OCI-LY3 (cell line): Measurements from ENCODE around the gene CCDC85A.

Experiments used
- H2AFZ ChIP-seq: fragments of 200-600, 300-600 bp; shearing (Covaris generic); 2 replicates; pipeline ENCODE4 v1.6.0; 2014; ENCODE audit warnings: antibody characterized with exemption, low read depth, low read length
- H3K27ac ChIP-seq: fragments of 200-600, 300-600 bp; sonication (generic); 2 replicates; pipeline ENCODE4 v1.5.1; 2014; ENCODE audit warnings: mild to moderate bottlenecking, low read length, moderate library complexity, mixed read lengths
- H3K27me3 ChIP-seq: fragments of 200-600, 300-600 bp; sonication (generic); 2 replicates; pipeline ENCODE4 v1.6.1; 2014; ENCODE audit warnings: low read depth, low read length, mixed read lengths
- H3K36me3 ChIP-seq: fragments of 200-600, 300-600 bp; sonication (generic); replicated peaks from 2 replicates; pipeline ENCODE3; 2014; ENCODE audit warnings: low read depth, low read length, mixed read lengths
- H3K4me1 ChIP-seq: fragments of 300-600, 200-600 bp; sonication (generic); 2 replicates; pipeline ENCODE4 v1.6.1; 2014; ENCODE audit warnings: low read length, mixed read lengths
- H3K4me2 ChIP-seq: fragments of 200-600, 300-600 bp; sonication (generic); 2 replicates; pipeline ENCODE4 v1.6.1; 2014; ENCODE audit warnings: low read length, mixed read lengths
- H3K4me3 ChIP-seq: fragments of 300-600, 200-600 bp; sonication (generic); 2 replicates; pipeline ENCODE4 v1.5.1; 2014; ENCODE audit warnings: antibody characterized with exemption, mild to moderate bottlenecking, low read length, moderate library complexity
- H3K79me2 ChIP-seq: fragments of 300-600, 200-600 bp; shearing (Covaris generic); 2 replicates; pipeline ENCODE4 v1.6.1; 2014; ENCODE audit warnings: mild to moderate bottlenecking, low read length, mixed read lengths
- H3K9ac ChIP-seq: fragments of 300-600, 200-600 bp; shearing (Covaris generic); 2 replicates; pipeline ENCODE4 v1.6.0; 2014; ENCODE audit warnings: mild to moderate bottlenecking, low read length, moderate library complexity
- H3K9me3 ChIP-seq: fragments of 200-600, 300-600 bp; shearing (Covaris generic); 2 replicates; pipeline ENCODE4 v1.6.1; 2014; ENCODE audit warnings: low read length, mixed read lengths; ENCODE audit not compliant: insufficient read depth
- H4K20me1 ChIP-seq: fragments of 200-600, 300-600 bp; sonication (generic); 2 replicates; pipeline ENCODE4 v1.6.1; 2016; ENCODE audit warnings: low read length, mixed read lengths; ENCODE audit not compliant: insufficient read depth
- CTCF ChIP-seq: fragments of 200-600, 300-600 bp; sonication (generic); IDR thresholded peaks from 2 replicates; pipeline ENCODE4 v1.5.1; 2014; ENCODE audit warnings: antibody characterized with exemption, low read length, low read depth
- EZH2phosphoT487 ChIP-seq: fragments of 200-600 bp; shearing (Covaris generic); IDR thresholded peaks from 2 replicates; pipeline ENCODE4 v1.6.1; 2018; ENCODE audit warnings: antibody characterized with exemption, mixed run types, low read depth

Gene CCDC85A

GRCh38 chr2:56179931-56180330 lies 3.9 kb upstream of the CCDC85A start:
- Histone ChIP-seq H2AFZ (peak overlapping the region; percentile 44; the same call in 1 of the 2 replicates), H3K27me3 (no peaks in the 10 kb centered on the region), H3K4me2 (no peak overlapping the region), H4K20me1 (no peaks in the 10 kb centered on the region), H3K4me1 (peaks cover 17% of the 10 kb centered on the region), H3K36me3 (no peaks in the 10 kb centered on the region), H3K4me3 (no peak overlapping the region), H3K79me2 (no peaks in the 10 kb centered on the region), H3K9me3 (no peaks in the 10 kb centered on the region), H3K9ac (no peak overlapping the region), H3K27ac (no peak overlapping the region)
- TF ChIP-seq EZH2phosphoT487 (no peak), CTCF (no peak)

- no peaks in the 10 kb centered on the region for H4K20me1 ChIP-seq
- no peak overlapping the region for H3K4me2 ChIP-seq
- H3K36me3 ChIP-seq: no peaks in the 10 kb centered on the region
- H2AFZ ChIP-seq: no peak overlapping the region
- no peak for TF ChIP-seq EZH2phosphoT487
- no peak for TF ChIP-seq CTCF
- no peak overlapping the region for H3K9ac ChIP-seq
- H3K79me2 ChIP-seq: no peaks in the 10 kb centered on the region
- H3K27me3 ChIP-seq: no peaks in the 10 kb centered on the region
- H3K9me3 ChIP-seq: no peaks in the 10 kb centered on the region
- no peak overlapping the region for H3K27ac ChIP-seq
- no peak overlapping the region for H3K4me3 ChIP-seq
- peaks cover 13% of the 10 kb centered on the region for H3K4me1 ChIP-seq
Observed at GRCh38 chr2:56182420-56182819, 1.4 kb upstream of the CCDC85A start.

GRCh38 chr2:56184500-56185011 lies 766 bp downstream of the CCDC85A start:
- H4K20me1 ChIP-seq: no peaks in the 10 kb centered on the region
- H3K9ac ChIP-seq: no peak overlapping the region
- no peak overlapping the region for H3K4me2 ChIP-seq
- H3K4me3 ChIP-seq: no peak overlapping the region
- no peaks in the 10 kb centered on the region for H3K79me2 ChIP-seq
- no peaks in the 10 kb centered on the region for H3K9me3 ChIP-seq
- no peaks in the 10 kb centered on the region for H3K36me3 ChIP-seq
- no peaks in the 10 kb centered on the region for H3K27me3 ChIP-seq
- no peak overlapping the region for H3K27ac ChIP-seq
- no peak overlapping the region for H2AFZ ChIP-seq
- TF ChIP-seq EZH2phosphoT487: no peak
- no peak for TF ChIP-seq CTCF
- peaks cover 4% of the 10 kb centered on the region; the same call in 1 of the 2 replicates for H3K4me1 ChIP-seq

DNA sequence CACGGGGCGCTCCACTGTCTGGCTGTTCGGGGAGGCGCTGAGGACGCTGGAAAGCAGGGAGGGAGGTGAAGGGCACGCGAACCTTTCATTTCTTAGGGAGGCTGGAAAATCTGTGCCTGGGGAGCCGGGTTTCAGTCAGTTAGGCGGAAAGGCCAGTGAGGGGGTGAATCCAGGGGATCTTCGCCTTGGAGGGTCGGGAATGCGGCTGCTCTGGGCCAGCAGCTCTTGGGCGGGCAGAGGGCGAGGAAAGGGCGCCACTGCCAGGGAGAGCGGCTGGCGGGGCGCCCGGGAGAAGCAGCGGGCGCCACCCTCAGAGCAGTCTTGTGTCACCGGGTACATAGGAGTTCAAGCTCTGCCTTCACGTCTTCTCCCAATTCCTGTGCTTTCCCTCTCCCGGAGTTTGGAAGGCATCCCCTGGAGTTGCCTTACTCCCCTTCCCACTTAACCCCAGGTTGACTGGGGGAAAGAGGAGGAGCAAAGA lies 1.4 kb downstream of the CCDC85A start:
- Histone ChIP-seq H2AFZ (no peak overlapping the region), H3K9me3 (no peaks in the 10 kb centered on the region), H3K4me2 (no peak overlapping the region), H4K20me1 (no peaks in the 10 kb centered on the region), H3K4me1 (no peaks in the 10 kb centered on the region), H3K79me2 (no peaks in the 10 kb centered on the region), H3K4me3 (no peak overlapping the region), H3K27ac (no peak overlapping the region), H3K27me3 (no peaks in the 10 kb centered on the region), H3K9ac (no peak overlapping the region), H3K36me3 (no peaks in the 10 kb centered on the region)
- no peak for TF ChIP-seq CTCF
- no peak for TF ChIP-seq EZH2phosphoT487
